Measurements from ENCODE around the gene SRSF3. TPM values are rescaled to one million over a fixed set of nuclear protein-coding genes. Genes with fewer than 3 reads are reported as not detected.

SRSF3 gene
- polyA plus RNA-seq, 1 donor (not counting 4 experiments of a cell fraction or from before 2014, with no cell fraction given), result 398 TPM

GRCh38 chr6:36649086-36649485 is 54.9 kb downstream of the SRSF3 start:
- H4K20me1 ChIP-seq (ENCODE audit: control insufficient read depth, extremely low read depth, insufficient read depth, low read length), result no peaks in the 10 kb centered on the region
- no peak overlapping the region for H3K4me3 ChIP-seq (ENCODE audit: control insufficient read depth in 2 of 3, extremely low read depth in 1 of 3, insufficient read depth in 2 of 3, low read depth in 1 of 3, low read length in 3 of 3)
- H3K27ac ChIP-seq (ENCODE audit: control insufficient read depth, insufficient read depth, low read length), result no peak overlapping the region
- dilution Hi-C loops (cut with MboI; ENCODE audit: extremely low pct_ligation_motif_present, low sequenced_read_pairs), result no loop called here
- H3K4me1 ChIP-seq (ENCODE audit: control insufficient read depth, extremely low read depth, insufficient read depth, low read length), result peaks cover 9% of the 10 kb centered on the region
- H3K9me3 ChIP-seq (ENCODE audit: control insufficient read depth, low read depth, low read length), result no peaks in the 10 kb centered on the region
- H3K36me3 ChIP-seq (ENCODE audit: control insufficient read depth in 2 of 2, extremely low read depth in 1 of 2, insufficient read depth in 2 of 2, low read length in 2 of 2), result no peaks in the 10 kb centered on the region
- H3K4me2 ChIP-seq (ENCODE audit: control insufficient read depth, extremely low read depth, insufficient read depth, low read depth, low read length), result no peak overlapping the region
- no peak for TF ChIP-seq CTCF (optimal IDR thresholded peaks at IDR 0.05 in 1 of 3, IDR thresholded peaks at IDR 0.05 in 1 of 3, conservative IDR thresholded peaks at IDR 0.05 in 1 of 3; ENCODE audit: extremely low read depth in 1 of 3, insufficient read depth in 2 of 3, low read length in 3 of 3)
- TF ChIP-seq EZH2 (IDR thresholded peaks at IDR 0.05; ENCODE audit: low read length), result no peak
- FAIRE-seq, result no peak
- no peak overlapping the region for H2AFZ ChIP-seq (ENCODE audit: control insufficient read depth, low read length)
- H3K27me3 ChIP-seq (ENCODE audit: control insufficient read depth, extremely low read depth, insufficient read depth, low read length), result no peaks in the 10 kb centered on the region
- no peak overlapping the region for H3K9ac ChIP-seq (ENCODE audit: control insufficient read depth, extremely low read depth, insufficient read depth, low read length)
- H3K79me2 ChIP-seq (ENCODE audit: control insufficient read depth, insufficient read depth, low read length), result no peaks in the 10 kb centered on the region
- no peak for DNase-seq (ENCODE audit: low read depth, low spot score)
- H3K9me1 ChIP-seq (ENCODE audit: control insufficient read depth, extremely low read depth, insufficient read depth, low read length), result no peaks in the 10 kb centered on the region

- dilution Hi-C loops (cut with MboI; ENCODE audit: extremely low pct_ligation_motif_present, low sequenced_read_pairs), result no loop called here
- no peak for TF ChIP-seq EZH2 (IDR thresholded peaks at IDR 0.05; ENCODE audit: low read length)
- no peak for TF ChIP-seq CTCF (optimal IDR thresholded peaks at IDR 0.05 in 1 of 3, IDR thresholded peaks at IDR 0.05 in 1 of 3, conservative IDR thresholded peaks at IDR 0.05 in 1 of 3; ENCODE audit: extremely low read depth in 1 of 3, insufficient read depth in 2 of 3, low read length in 3 of 3)
- peaks cover 3% of the 10 kb centered on the region for H3K4me1 ChIP-seq (ENCODE audit: control insufficient read depth, extremely low read depth, insufficient read depth, low read length)
- H3K9ac ChIP-seq (ENCODE audit: control insufficient read depth, extremely low read depth, insufficient read depth, low read length), result no peak overlapping the region
- DNase-seq (ENCODE audit: low read depth, low spot score) (no peak), FAIRE-seq (no peak)
- H3K9me3 ChIP-seq (ENCODE audit: control insufficient read depth, low read depth, low read length), result no peaks in the 10 kb centered on the region
- H4K20me1 ChIP-seq (ENCODE audit: control insufficient read depth, extremely low read depth, insufficient read depth, low read length), result no peaks in the 10 kb centered on the region
- H3K27me3 ChIP-seq (ENCODE audit: control insufficient read depth, extremely low read depth, insufficient read depth, low read length), result no peaks in the 10 kb centered on the region
- no peaks in the 10 kb centered on the region for H3K36me3 ChIP-seq (ENCODE audit: control insufficient read depth in 2 of 2, extremely low read depth in 1 of 2, insufficient read depth in 2 of 2, low read length in 2 of 2)
- H3K4me2 ChIP-seq (ENCODE audit: control insufficient read depth, extremely low read depth, insufficient read depth, low read depth, low read length), result no peak overlapping the region
- H3K79me2 ChIP-seq (ENCODE audit: control insufficient read depth, insufficient read depth, low read length), result no peaks in the 10 kb centered on the region
- H3K9me1 ChIP-seq (ENCODE audit: control insufficient read depth, extremely low read depth, insufficient read depth, low read length), result no peaks in the 10 kb centered on the region
- no peak overlapping the region for H3K27ac ChIP-seq (ENCODE audit: control insufficient read depth, insufficient read depth, low read length)
- no peak overlapping the region for H2AFZ ChIP-seq (ENCODE audit: control insufficient read depth, low read length)
- H3K4me3 ChIP-seq (ENCODE audit: control insufficient read depth in 2 of 3, extremely low read depth in 1 of 3, insufficient read depth in 2 of 3, low read depth in 1 of 3, low read length in 3 of 3), result no peak overlapping the region
Observed at GRCh38 chr6:36649701-36650484, 55.7 kb downstream of the SRSF3 start.

Data from keratinocyte (primary cell).